ENCODE results near the gene IQCH.

Gene IQCH

DNA sequence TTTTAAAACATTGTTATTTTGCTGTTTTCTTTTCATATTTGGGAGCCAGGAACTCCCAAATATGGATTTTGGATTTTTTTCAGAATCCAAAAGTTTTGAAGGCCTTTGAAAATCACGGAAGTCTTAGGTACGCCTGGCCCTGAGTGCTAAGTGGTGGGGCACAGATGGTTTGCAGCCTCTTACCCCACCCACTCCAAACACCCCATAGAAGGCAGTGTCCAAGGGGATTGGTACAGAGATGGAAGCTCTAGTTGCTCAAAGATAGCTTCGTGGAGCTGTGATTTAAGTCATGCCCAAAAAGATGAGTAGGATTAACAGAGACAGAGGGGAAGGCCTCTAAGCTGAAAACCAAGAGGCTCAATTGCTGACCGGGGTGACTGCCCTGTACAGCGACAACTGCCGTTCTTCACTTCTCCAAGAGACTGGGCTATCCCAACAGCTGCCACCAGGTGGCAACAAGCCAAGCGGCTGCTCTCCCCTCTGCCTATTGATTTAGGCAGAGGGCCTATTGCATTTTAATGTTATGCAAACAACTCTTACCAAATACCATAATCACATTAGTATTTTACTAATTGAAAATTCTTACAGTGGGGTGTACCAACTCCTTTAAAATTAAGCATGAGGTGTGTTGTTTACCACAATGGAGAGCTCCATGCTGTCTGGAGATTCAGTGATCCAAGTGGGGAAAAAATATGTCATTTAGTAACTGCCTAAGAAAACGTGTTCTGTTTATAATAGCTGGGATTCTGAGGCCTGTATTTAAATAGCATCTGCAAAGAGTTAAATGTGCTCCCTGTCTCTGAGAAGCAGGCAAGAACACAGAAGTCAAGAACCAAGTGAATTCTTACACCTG lies 202.3 kb downstream of the IQCH start:
- peak; percentile 90 for DNase-seq

DNA sequence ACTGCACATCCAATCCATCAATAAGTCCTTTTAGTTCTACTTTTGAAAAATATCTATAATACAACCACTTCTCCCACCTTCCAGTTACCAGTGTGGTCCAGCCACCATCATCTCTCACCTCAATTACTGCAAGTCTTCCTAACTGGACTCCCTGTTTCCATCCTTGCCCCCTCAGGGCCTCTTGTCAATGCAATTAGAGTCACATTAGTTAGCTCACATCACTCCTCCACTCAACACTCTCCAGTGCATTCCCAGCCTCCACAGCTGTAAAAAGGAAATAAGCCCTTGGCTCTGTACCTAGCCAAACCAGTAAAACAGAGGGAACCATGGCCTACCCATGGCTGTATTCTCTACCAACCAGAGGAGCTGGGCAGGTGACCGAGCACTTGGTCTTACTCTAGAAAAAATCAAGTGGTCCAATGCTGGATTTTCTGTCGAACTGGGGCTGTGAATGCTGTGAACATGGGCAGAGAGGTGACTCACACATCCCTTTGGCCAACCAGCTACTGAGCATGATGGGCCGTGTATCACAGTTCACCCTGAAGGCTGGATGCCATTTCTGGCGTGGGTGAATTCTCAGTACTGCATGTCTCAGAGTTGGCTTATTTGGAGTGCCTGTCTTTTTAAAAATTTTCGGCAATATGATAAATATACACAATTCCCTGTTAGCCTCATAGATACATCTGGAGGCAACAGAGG lies 203.9 kb downstream of the IQCH start:
- DNase-seq = no peak

DNA sequence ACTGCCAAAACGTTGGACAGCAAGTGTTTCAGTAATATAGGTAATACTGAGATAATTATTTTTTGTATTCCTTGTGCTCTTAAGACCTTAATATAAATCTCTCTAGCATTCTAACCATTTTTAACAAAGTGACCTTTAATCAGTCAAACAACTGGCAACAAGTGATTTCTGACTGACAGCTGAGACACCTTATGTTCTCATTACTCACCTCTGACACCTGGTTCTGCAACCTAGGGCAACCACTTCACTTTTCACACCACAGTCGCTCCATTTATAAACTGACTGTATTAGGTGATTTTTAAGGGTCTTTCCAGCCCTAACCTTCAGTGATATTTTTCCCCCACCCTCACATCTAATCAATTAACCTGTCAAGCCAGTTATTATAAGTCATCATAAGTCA lies 205.9 kb downstream of the IQCH start:
- no peak for DNase-seq

DNA sequence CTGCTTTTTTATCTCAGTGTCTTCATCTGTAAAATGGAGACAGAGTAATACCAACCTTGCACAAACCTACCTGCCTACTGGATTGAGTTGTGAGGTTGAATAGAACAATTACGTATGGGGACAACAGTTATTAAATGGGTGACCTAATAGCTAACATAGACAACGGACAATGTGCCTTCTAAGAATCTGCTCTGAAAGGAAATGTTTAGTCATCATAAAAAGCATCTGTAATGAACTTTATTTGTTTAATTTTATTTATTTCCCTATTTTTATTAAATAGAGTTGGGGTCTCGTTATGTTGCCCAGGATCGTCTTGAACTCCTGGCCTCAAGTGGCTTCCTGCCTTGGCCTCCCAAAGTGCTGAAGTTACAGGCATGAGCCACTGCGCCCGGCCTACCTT lies 207.1 kb downstream of the IQCH start:
- no peak for DNase-seq

DNA sequence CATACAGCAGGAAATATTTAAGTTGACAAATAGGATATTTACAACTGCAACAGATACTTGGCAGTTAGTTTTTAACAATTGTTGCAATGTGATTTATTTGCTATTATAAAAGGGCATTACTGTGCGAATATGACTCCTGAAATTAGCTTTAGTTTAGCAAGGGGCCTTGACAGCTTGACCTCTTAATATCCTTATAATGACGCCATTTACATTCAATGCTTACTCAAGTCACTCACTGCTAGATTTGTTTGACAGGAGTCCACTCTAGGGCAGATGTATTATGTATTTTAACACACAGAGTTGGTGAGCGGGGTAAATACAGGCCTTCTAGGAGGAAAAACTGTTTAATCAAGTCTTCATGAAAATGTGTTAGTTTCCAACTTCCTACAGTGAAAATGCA lies 208.3 kb downstream of the IQCH start:
- DNase-seq = no peak

DNA sequence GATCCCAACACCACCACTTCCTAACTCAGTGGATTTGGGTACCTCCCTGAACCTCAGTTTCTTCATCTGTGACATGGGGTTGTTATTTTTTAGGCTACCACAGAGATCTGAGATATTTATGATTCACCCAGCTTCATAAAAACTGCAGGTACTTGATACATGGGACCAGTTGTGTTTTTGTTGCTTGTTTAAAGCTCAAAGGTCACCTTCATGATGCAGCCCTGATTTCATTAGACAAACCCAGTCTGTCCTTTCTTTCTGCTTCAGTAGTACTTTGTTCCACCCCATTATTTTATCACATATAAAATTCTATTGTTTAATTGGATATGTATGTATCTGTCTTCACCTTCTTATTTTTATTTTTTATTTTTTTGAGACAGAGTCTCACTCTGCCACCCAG lies 208.9 kb downstream of the IQCH start:
- DNase-seq = no peak

DNA sequence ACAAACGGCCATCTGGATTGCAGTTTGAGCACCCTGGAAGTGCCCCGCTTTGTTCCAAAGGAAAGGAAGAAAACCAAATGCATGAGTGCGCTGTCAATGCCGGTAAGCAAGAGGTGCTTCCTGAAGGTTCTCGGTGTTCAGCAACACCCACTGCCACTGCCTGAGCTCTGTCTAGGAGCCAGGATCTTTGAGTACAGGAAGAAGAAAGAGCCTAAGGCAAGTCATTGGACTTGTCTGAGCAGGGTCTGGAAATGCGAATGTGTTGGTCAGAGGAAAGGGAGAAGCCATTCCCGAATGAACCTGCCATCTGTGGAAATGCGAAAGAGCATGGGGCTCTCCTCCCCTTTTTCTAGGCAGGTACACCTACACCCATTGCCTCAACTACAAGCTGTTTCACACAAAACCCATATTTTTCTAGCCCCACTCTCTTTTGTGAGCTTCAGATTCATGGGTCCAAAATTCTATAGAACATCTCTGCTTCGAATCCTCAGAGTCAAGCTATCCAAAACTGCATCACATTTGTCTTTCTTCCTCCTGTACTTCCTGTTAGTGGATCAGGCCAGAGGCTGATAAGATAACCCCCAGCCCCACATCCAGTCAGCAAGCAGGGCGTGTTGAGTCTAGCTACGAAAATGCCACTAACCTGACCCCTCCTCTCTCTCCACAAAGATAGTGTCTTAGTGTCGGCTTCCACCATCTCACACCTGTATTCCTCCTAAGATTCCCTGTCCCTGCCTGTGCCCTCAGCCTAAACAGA lies 210.8 kb downstream of the IQCH start:
- peak; percentile 14 for DNase-seq

DNA sequence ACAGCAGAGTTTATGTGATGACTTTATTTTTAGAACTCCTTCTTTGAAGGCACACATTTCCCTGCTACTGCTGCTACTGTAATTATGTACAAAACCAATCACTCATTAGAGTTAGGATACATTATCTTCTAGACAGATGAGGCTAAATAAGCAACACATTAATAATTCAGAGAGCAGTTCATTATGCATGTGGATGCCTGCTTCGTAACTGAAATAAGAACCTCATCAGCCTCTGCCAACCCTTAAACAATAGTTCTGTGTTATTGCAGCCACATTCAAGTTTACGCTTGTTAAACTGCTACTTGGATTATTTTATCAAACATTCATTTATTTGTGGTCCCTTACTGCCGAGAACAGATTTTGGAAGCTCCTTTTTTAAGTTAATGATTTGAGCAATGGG lies 213.8 kb downstream of the IQCH start:
- no peak for DNase-seq

DNA sequence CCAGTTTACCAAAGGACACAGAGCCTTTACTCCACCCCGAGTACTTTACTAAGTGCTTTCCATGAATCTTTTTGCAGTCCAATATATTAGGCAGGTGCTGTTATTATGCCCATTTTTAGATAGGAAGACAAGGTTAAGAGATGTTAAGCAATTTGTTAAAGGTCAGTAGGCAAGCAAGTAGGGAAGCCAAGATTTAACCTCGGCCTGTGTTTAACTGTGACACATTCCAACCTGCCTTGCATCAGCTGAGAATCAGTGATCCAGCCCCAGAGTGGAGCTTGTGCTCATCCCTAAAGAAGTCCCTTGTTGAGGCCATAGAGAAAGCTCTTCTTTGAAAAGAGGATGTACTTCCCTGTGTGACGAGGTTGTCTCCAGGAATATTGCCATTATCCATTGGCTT lies 215.1 kb downstream of the IQCH start:
- DNase-seq = no peak

DNA sequence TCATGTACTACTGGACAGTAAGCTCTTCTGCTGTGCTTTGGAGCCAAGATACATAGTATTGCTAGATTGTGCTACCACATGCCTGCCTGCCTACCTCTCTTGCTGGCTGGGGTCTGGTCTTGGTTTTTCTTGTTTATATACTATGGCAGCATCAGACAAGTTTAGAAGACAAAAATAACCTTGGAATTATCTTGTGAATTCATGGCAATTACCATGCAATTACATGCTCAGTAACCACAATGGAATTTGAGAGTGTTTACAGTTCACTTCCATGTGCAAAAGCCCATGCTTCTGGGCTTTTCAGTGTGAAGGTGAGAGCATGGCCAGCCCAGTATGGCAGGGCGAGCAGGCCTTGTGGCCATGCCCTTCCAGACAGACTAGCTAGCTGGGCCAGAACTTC lies 218.4 kb downstream of the IQCH start:
- DNase-seq = no peak

DNA sequence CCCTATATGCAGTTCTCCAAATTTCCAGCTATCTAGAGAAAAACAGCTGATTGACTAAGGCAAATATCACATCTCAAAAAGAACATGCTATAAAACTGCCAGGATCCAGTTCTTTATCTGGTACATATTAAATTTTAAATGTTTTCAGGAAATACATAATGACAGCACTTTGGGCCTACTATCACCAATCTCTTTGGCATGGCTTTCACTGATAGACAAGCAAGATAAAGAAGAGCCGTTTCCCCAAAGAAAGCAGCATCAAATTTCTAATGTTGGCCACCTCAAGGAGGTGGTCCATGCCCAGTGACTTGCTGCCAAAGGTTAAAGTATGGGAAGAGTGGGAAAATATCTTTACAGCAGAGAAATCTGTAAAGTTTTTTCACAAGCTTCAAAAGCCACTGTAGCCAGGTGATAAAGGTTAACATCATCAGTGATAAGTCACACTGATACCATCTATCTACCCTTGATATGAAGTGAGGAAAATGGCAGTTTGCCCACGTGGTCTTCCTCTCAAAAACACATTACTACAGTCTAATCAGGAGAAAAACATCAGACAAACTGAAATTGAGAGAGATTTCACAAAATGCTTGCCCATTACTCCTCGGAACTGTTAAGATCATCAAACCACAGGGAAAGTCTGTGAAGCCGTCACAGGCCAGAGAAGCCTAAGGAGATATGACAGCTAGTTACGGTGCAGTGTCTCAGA lies 220.0 kb downstream of the IQCH start:
- peak; percentile 69 for DNase-seq

DNA sequence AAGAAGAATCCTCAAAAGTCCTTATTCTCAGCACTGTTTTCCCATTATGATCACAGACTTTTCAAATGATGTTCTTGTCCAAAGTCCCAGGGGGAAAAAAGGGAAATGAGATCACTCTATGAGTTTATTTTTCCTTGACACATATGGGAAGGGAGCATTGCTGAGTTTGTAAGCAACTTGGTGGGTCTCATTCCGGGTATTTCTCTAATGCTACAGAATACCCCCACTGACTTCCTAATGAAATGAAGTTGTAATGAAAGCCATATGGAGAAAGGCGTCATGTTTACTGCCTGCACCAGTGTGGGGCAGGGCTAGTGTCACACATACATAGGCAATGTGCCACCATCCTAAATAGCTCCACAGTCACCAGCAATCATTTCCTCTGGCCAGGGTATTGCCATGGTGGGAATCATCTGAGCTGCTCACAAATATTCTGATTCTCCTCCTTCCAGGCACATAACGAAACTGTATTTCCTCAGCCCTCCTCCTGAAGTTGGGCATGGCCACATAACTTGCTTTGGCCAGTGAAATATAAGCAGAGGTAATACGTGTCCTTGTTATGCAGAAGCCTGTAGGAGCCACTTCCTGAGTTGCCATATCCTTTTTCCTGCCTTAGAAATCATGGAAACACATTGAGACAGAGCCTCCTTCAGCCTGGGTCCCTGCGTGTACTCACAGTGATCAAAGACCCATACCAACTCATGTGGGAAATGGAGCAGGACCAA lies 225.4 kb downstream of the IQCH start:
- DNase-seq = no peak

DNA sequence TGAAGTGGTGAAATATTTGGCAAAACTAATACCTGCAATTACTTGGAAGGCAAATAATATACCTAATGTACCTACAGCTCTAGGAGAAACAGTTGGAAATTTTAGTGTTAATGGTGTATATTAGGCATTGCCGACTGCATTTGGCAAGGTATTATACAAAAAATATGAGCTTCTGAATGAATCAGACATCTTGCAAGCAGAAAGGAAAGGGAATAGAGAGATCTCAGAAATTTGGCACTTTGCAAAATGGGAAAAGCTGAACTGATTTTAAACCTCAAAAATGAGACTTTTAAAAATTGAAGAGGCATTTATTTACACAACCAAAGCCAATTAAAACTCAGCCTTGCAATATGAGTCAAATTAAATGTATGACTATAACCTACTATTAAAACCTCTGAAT lies 226.2 kb downstream of the IQCH start:
- no peak for DNase-seq

DNA sequence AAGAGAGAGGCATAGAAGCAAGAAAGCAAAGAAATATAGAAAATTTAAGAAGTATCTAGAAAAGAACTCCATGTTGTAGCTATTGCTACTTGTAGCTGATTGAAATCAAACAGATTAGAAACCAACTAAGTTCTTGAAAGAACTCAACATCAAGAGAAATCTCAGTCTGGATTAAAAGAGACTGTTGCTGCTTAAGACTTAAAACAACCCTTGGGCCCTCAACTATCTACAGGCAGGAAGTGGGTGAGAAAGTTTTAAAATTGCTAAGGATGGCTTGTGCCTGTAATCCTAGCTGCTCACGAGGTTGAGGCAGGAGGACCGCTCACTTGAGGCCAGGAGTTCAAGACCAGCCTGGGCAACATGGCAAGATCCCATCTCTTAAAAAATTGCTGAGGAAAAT lies 227.1 kb downstream of the IQCH start:
- no peak for DNase-seq

DNA sequence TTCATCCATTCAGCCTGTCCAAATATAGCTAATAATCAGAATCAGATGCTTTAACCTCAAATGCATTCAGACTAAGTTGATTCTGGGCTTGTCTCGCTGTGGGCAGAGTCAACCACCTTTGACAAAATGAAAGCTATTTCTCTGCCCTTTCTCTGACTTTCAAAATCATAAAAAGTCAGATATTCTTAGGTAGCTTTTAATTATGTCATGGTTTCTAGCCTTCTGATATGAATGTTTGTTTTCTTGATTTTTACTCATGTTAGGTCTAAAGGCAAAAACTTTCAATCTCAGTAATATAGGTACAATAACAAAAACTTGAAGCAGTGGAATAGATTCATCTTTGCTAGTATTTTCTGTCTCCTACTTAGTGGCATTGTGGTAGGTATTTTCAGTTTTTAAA lies 241.0 kb downstream of the IQCH start:
- DNase-seq = no peak

DNA sequence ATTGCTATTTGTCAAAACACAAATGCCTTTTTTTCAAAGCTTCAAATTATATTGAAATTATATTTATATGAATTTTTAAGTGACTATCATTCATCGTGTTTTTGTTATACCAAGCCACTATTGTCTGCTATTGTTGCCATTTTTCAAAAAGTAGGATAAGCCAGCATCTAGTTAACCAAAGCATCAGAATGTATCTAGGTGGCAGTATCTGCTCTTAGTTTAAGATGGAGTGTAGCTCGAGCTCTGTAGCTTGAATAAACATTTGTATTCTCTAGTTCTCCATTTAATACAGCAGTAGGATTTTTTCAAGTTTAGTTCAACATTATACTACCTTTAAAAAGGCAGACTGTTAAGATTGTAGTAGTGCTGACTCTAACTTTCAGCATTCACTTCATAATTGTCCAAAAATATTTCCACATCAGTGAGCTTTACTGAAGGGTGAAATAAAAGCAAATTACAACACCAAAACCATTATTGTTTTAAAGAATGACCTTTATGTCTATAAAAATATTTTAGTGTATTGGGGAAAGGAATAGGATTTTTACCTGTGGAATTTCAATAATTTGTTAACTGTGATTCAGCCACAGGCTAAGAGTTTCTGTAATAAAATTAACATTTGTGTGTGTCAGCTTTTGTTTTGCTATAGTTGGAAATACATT lies 246.7 kb downstream of the IQCH start:
- peak; percentile 59 for DNase-seq

DNA sequence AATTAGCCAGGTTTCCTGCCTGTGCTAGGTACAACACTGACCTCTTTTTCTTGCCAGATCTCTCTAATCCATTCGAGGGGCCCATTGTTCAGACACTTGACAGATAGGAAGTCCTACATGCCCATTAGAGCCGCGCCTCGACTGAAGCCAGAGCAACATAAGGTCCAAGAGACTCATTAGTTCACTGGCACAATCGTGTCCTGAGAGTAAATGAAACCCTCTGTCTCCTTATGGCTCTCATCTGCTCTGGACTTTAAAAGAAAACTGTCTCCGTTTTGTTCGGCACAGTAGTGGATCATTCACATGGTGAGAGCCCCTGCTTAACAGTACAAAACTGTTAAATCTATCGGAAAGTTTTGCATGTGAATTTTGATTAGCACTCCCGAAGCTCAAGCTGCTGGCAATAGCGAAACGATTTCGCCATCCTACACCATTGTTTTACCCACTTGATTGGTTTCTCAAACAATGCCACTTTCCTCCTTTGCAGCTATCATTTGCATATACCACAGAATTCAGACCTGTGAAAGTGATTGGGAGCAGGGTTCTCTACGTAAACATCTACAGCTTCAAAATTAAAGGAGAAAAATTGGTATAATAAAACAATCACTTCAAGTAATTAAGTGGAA lies 247.4 kb downstream of the IQCH start:
- DNase-seq = no peak

DNA sequence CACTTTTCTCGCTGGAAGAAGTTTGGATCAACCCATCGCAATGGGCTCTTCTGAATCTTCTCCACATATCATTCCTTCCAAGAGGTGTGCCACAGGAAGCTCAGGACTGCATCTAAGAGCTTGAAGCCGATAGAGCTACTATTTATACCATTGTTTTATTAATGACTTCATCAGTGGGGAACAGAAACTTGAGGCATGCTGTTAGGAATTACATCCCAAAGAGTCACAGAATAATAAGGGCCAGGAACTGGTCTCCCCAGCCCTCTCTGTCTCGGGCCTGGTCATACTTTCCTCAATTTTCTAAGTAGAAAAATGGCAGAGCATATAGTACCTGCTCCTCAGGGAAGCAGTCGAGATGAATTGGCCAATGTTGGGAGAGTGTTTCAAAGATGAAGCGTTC lies 249.5 kb downstream of the IQCH start:
- DNase-seq = no peak

DNA sequence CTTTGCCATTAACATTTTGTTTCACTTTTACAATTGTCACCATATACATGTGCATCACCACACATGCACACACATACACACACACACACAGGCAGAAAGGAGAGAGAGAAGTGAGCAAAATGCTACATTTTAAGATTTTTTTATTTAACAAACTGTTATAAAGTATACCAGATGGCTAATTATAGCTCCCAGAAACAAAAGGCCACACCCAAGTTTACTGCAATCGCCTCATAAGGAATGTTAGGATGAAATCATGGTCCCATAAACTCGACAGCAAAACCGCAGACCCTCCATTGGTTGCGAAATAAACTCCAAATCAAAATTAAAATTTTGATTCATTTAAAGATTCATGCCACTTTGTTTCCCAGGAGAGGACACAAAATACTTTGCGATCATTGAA lies 250.2 kb downstream of the IQCH start:
- no peak for DNase-seq

DNA sequence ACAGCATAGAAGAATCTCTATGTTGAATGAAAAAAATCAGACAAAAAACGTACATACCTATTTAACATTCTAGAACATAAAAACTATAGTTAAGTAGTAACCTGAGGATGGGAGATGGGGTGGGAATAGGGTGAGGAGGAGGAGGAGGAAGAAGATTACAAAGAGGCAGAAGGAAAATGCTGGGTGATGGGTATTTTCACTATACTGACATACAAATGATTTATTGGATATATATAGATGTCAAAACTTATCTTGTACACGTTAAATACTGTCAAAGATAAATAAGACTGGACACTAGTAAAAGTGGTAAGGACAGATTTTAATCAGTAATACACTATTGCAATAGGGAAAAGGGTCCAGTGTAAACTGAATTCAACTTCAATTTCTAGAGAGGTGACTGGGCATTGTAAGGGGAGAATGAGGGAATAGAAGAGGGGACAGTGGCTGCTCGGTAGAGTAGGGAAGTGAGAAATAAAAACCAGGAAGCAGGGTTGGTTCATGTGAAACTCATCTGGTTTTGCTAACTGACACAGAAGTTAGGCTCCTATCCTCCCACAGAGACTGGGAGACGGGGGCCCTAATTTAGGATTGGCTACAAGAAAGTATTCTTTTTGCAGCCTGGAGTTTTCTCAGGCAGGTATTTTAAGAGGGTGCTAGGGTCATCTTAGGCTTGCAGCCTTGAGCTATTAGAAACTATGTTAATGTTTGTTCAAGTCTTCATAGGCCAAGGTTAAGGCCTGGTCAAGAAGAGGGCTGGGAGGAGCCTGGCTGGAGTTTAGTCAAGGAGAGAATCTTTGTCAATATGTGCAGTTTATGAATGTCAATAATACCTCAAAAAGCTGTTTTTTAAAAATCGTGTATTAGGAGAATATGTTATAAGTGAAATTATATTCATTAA lies 251.3 kb downstream of the IQCH start:
- DNase-seq = no peak
